Effector memory CD8-positive, alpha-beta T cell (primary cell): Measurements from ENCODE around the gene PVALB.
"Not testable (repeated sequence)": the region's sequence is repeated elsewhere in the genome, so short reads cannot be mapped to it uniquely, and the experiment has no call there.

ENCODE experiments used
- ATAC-seq: fragments of 150-1000 bp; cut with Tn5 transposase; replicated peaks from 2 replicates; pipeline ENCODE4 v1.10.0; 2021; ENCODE audit warnings: mild to moderate bottlenecking, moderate library complexity
- DNase-seq, 3 experiments: peaks; one replicate each; pipeline ENCODE4 v3.0.0; 2021
- H3K27ac Mint-ChIP-seq, 2 donors: one replicate each; pipeline ENCODE4 v1.8.0; 2022; ENCODE audit warnings: mild to moderate bottlenecking in 2 of 2, mixed read lengths in 2 of 2, moderate library complexity in 2 of 2
- H3K27me3 Mint-ChIP-seq, 2 donors: one replicate each; pipeline ENCODE4 v1.8.0; 2022; ENCODE audit warnings: mixed read lengths in 2 of 2
- H3K36me3 Mint-ChIP-seq: one replicate; pipeline ENCODE4 v1.8.0; 2022; ENCODE audit warnings: mild to moderate bottlenecking, moderate library complexity, mixed read lengths; ENCODE audit not compliant: insufficient read depth
- H3K4me1 Mint-ChIP-seq, 2 donors: one replicate each; pipeline ENCODE4 v1.8.0; 2022; ENCODE audit warnings: low read depth in 2 of 2, mixed read lengths in 2 of 2
- H3K4me3 Mint-ChIP-seq, 2 donors: one replicate each; pipeline ENCODE4 v1.8.0; 2022; ENCODE audit warnings: mild to moderate bottlenecking in 2 of 2, mixed read lengths in 2 of 2, moderate library complexity in 2 of 2
- H3K9me3 Mint-ChIP-seq, 2 donors: one replicate each; pipeline ENCODE4 v1.8.0; 2022; ENCODE audit warnings: mixed read lengths in 2 of 2

PVALB gene

GRCh38 chr22:36759481-36760159 is 57.2 kb downstream of the PVALB start:
- no peak overlapping the region for H3K4me3 Mint-ChIP-seq
- H3K4me1 Mint-ChIP-seq = peaks cover 7 to 8% of the 10 kb centered on the region in 2 donors
- H3K27ac Mint-ChIP-seq = peak overlapping the region in 1 of 2 donors; percentile 65
- DNase-seq (no peak), ATAC-seq (no peak)
- peaks cover 11 to 14% of the 10 kb centered on the region in 2 donors for H3K27me3 Mint-ChIP-seq
- H3K36me3 Mint-ChIP-seq = no peaks in the 10 kb centered on the region
- no peaks in the 10 kb centered on the region for H3K9me3 Mint-ChIP-seq

- ATAC-seq (no peak), DNase-seq (no peak)
- H3K27me3 Mint-ChIP-seq = peaks cover 18 to 21% of the 10 kb centered on the region in 2 donors
- no peaks in the 10 kb centered on the region for H3K9me3 Mint-ChIP-seq
- H3K4me1 Mint-ChIP-seq = peaks cover 7 to 8% of the 10 kb centered on the region in 2 donors
- no peak overlapping the region for H3K27ac Mint-ChIP-seq
- no peak overlapping the region for H3K4me3 Mint-ChIP-seq
- no peaks in the 10 kb centered on the region for H3K36me3 Mint-ChIP-seq
These were observed 58.0 kb downstream of the PVALB start for GRCh38 chr22:36758792-36759271.

GRCh38 chr22:36757668-36758211 is 59.1 kb downstream of the PVALB start:
- Mint-ChIP-seq H3K27ac (peak overlapping the region; percentile 17 to 62), H3K27me3 (peaks cover 29 to 32% of the 10 kb centered on the region in 2 donors), H3K36me3 (no peaks in the 10 kb centered on the region), H3K9me3 (no peaks in the 10 kb centered on the region), H3K4me3 (no peak overlapping the region), H3K4me1 (peaks cover 7 to 8% of the 10 kb centered on the region in 2 donors)
- ATAC-seq (peak; percentile 77), DNase-seq (peak; percentile 59 to 69 (median 66))

- no peak overlapping the region for H3K4me3 Mint-ChIP-seq
- DNase-seq (no peak), ATAC-seq (no peak)
- no peaks in the 10 kb centered on the region for H3K36me3 Mint-ChIP-seq
- H3K27me3 Mint-ChIP-seq = peaks cover 35 to 40% of the 10 kb centered on the region in 2 donors
- H3K4me1 Mint-ChIP-seq = peaks cover 7 to 8% of the 10 kb centered on the region in 2 donors
- H3K9me3 Mint-ChIP-seq = no peaks in the 10 kb centered on the region
- peak overlapping the region; percentile 17 to 62 for H3K27ac Mint-ChIP-seq
These were observed 59.8 kb downstream of the PVALB start for GRCh38 chr22:36756746-36757655.

- Mint-ChIP-seq H3K9me3 (no peaks in the 10 kb centered on the region), H3K4me1 (peaks cover 7 to 8% of the 10 kb centered on the region in 2 donors), H3K4me3 (no peak overlapping the region)
These were observed 60.8 kb downstream of the PVALB start for GRCh38 chr22:36756031-36756430.

GRCh38 chr22:36755316-36755715 is 61.5 kb downstream of the PVALB start:
- DNase-seq (no peak), ATAC-seq (no peak)
- H3K9me3 Mint-ChIP-seq = no peaks in the 10 kb centered on the region
- no peak overlapping the region for H3K4me3 Mint-ChIP-seq
- H3K27me3 Mint-ChIP-seq = peaks cover 35 to 40% of the 10 kb centered on the region in 2 donors
- no peaks in the 10 kb centered on the region for H3K36me3 Mint-ChIP-seq
- H3K4me1 Mint-ChIP-seq = peaks cover 7 to 8% of the 10 kb centered on the region in 2 donors
- H3K27ac Mint-ChIP-seq = no peak overlapping the region

More at GRCh38 chr22:36756031-36756430, 60.8 kb downstream of the PVALB start:
- Mint-ChIP-seq H3K36me3 (no peaks in the 10 kb centered on the region), H3K27ac (no peak overlapping the region), H3K27me3 (peaks cover 35 to 40% of the 10 kb centered on the region in 2 donors)
- DNase-seq (no peak), ATAC-seq (no peak)

- not testable (repeated sequence) for H3K4me1 Mint-ChIP-seq, ATAC-seq, H3K4me3 Mint-ChIP-seq, H3K9me3 Mint-ChIP-seq, H3K36me3 Mint-ChIP-seq, DNase-seq, H3K27ac Mint-ChIP-seq
- H3K27me3 Mint-ChIP-seq = peaks cover 35 to 40% of the 10 kb centered on the region in 2 donors
These were observed 62.0 kb downstream of the PVALB start for GRCh38 chr22:36754881-36755280.

- ATAC-seq = no peak
- H3K27ac Mint-ChIP-seq = no peak overlapping the region
- no peak overlapping the region for H3K4me3 Mint-ChIP-seq
- H3K4me1 Mint-ChIP-seq = peaks cover 7 to 8% of the 10 kb centered on the region in 2 donors
- peaks cover 35 to 40% of the 10 kb centered on the region in 2 donors for H3K27me3 Mint-ChIP-seq
- no peaks in the 10 kb centered on the region for H3K9me3 Mint-ChIP-seq
- DNase-seq = no peak
- H3K36me3 Mint-ChIP-seq = no peaks in the 10 kb centered on the region
These were observed 62.9 kb downstream of the PVALB start for GRCh38 chr22:36753916-36754315.

- Mint-ChIP-seq H3K9me3 (no peaks in the 10 kb centered on the region), H3K36me3 (no peaks in the 10 kb centered on the region), H3K4me3 (no peak overlapping the region), H3K27me3 (peaks cover 35 to 40% of the 10 kb centered on the region in 2 donors), H3K4me1 (peaks cover 7 to 8% of the 10 kb centered on the region in 2 donors), H3K27ac (no peak overlapping the region)
- no peak for ATAC-seq
- no peak for DNase-seq
These were observed 63.6 kb downstream of the PVALB start for GRCh38 chr22:36753120-36753802.
